Fibroblast of skin of back (primary cell): ENCODE data around the gene ERVK3-1.
"Not testable (repeated sequence)": the region's sequence is repeated elsewhere in the genome, so short reads cannot be mapped to it uniquely, and the experiment has no call there.

ENCODE experiments used
- DNase-seq: peaks from one replicate; pipeline ENCODE4 v3.0.0-alpha.2; 2013

ERVK3-1 gene

DNA sequence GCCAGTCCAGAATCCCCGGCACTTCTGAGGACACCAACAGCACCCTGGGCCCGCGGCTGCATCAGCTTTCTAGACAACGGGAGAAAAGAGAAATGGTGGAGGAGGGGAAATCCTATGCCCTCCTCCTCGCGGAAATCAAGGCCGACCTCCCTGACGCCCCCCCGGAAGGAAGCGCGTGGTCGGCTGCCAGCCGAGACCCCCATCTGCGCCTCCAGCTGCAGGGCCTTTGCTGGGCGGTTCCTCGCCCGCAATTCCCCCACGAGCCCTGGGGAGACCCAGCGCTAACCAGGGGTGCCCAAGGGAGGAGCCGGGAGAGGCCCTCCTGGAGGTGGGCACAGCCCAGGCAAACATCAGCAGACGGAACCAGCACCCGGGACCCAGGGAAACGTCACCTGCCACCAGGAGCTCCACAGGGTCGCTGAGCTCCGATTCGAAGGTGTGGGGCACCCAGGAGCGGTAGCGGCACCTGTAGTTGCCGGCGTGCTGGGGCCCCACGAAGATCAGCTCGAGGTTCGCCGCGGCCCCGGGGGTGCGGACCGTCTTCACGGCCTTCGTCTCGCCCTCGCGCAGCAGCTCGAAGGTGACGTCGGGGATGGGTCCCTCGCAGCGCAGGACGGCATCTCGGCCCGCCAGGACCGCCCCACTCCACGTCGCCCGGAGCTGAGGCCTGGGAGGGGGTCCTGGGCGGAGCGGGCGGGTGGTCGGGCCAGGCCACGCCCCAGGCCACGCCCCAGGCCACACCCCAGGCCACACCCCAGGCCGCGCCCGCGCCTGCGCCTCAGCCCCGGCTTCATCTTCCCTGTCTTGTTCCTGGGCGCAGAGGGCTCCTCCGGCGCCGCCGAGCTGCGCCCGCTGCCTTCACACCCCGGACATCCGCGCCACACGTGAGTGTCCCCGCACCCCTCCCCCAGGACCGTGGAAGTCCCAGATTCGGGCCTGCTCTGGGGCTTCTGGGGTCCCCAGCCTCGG lies 42.1 kb downstream of the ERVK3-1 start:
- peak; percentile 75 for DNase-seq

GRCh38 chr19:58348080-58348479 lies 42.9 kb downstream of the ERVK3-1 start:
- DNase-seq: not testable (repeated sequence)

DNA sequence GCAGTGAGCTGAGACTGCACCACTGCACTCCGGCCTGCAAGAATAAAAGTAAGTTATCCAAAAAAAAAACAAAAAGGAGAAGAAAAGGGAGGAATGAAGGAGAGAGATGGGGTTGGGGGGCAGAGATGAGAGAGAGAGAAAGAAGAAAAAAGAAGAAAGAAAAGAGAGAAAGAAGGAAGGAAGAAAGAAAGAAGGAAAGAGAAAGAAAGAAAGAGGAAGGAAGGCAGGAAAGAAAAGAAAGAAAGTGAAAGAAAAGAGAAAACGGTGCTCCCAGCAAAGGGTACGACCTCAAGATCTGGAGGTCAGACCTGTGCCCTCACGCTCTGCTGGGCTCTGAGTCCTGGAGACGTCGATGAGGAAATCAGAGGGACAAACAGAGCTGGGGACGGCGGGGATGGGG lies 44.4 kb downstream of the ERVK3-1 start:
- no peak for DNase-seq

DNA sequence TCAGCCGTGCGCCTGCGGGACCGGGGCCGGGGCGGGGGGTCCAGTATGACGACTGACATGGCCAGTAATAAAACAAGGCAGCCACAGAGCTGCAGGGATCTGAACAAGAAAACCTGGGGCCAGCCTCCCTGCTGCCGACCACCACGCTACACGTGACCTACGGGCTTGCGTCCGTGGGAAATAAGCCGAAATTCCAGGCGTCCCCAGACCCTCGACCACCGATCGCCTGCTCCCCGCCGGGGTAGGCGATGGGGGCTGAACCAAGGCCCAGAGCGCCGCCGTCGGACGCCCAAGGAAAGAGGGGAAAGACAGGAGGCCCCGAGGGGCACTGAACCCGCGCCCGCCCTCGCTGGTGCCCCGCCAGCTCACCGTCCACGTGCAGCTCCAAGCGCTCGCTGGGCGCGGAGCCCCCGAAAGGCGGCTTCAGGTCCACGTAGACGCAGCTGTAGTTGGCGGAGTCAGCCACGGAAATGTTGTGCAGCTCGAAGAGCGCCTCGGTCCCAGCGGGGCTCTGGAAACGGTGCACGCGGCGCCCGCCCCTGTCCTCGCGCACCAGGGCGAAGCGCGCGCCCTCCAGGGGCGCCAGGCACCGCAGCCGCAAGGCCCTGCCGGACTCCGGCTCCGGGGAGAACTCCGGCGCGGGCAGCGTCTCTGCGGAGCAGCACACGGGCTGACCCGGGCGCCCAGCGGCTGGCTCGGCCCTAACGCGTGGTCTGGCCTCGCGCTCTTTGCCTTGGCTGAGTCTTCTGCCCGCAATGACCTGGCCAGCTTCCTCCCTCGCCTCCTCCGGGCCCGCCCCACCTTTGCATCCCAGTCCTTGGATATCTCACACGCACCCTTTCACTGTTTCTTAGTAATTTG lies 45.1 kb downstream of the ERVK3-1 start:
- no peak for DNase-seq

GRCh38 chr19:58350871-58351557 lies 45.8 kb downstream of the ERVK3-1 start:
- no peak for DNase-seq

- no peak for DNase-seq
Observed at GRCh38 chr19:58351558-58351878, 46.3 kb downstream of the ERVK3-1 start.

- DNase-seq: no peak
Observed at GRCh38 chr19:58351990-58352755, 47.0 kb downstream of the ERVK3-1 start.

- DNase-seq: no peak
Observed at GRCh38 chr19:58352760-58353671, 47.8 kb downstream of the ERVK3-1 start, which contains the start of gene A1BG. A1BG (minus strand) TSS chr19:58353492; CDS start chr19:58353437, 55 bp downstream.

DNA sequence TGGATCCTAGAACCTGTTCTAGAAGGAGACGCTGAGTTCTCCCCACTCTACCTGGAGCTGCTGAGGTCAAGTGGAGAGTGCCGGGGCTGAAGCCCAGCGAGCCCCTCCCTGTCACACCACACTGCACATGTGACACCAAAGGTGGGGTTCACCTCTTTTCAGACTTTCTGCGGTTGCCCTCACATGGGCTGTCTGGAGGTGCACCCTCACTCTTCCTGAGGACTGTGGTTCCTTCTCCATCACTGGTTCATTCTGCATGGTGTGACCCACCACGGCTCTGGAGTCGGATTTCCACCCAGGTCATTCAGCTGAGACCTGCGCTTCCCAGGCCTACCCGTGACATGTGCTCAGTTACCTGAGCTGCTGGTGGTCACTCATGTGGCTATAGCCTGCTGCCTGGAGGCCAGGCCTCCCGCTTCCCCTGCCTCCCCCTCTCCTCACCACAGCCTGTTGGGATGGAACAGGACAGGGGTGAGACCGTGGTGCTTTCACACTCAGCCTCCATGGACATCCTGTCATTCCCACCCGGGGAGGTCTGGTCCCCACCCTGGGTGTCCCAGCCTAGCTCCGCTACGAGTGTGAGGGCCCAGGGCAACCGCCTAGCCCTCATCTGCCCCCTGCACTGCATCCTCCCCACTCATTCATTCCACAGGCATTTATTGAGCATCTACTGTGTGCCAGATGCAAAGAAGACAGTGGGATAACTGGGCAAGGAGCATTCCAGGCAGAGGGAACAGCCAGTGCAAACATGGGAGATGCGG lies 48.7 kb downstream of the ERVK3-1 start:
- DNase-seq: no peak

DNA sequence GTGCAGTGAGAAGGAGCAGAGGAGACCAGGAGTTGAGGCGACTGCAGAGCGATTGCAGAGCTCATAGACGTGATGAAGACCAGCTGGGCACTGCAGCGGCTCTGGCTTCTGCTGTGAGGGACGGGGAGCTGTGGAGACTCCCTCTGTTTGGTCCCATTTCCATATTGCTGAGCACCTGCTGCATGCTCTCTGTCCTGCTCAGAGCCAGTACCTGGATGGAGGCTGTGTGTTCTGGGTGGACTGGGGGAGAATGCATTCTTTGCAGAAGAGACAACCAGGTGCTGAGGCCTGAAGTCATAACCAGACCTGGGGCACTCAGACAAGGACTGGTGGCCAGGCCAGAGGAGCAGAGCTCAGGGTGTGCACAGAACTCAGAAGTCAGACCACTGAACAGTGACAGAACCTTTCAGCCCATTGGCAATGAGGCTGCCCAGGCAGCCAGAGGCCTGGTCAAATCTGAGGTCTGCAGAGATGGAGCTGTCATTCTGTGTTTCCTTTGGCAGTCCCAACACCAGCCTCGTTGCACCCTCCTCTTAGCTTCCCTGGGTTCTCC lies 49.4 kb downstream of the ERVK3-1 start:
- DNase-seq: no peak

- DNase-seq: no peak
Observed at GRCh38 chr19:58355215-58355796, 50.1 kb downstream of the ERVK3-1 start.

GRCh38 chr19:58355908-58356765 lies 51.0 kb downstream of the ERVK3-1 start:
- peak; percentile 27 for DNase-seq

DNA sequence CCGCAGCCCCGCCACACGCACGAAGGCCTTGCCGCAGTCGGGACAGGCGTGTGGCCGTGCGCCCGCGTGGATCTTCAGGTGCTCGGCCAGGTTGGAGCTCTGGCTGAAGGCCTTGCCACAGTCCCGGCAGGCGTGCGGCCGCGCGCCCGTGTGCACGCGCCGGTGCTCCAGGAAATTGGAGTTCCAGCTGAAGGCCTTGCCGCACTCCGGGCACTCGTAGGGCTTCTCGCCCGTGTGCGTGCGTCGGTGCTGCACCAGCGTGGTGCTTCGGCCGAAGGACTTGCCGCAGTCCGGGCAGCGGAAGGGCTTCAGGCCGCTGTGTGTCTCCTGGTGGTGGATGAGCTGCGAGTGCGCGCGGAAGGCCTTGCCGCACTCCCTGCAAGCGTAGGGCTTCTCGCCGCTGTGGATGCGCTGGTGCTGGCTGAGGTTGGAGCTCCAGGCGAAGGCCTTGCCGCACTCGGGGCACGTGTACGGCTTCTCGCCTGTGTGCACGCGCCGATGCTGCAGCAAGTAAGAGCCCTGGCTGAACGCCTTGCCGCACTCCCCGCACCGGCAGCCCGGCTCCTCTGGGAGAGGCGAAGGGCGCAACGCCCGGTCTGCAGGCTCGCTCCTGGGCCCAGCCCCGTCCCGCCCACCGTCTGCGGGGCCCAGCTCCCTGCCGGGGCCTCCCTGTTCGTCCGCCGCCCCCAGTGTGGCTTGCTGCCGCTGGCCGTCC lies 51.7 kb downstream of the ERVK3-1 start:
- DNase-seq: no peak

GRCh38 chr19:58357481-58358145 lies 52.4 kb downstream of the ERVK3-1 start:
- no peak for DNase-seq

DNA sequence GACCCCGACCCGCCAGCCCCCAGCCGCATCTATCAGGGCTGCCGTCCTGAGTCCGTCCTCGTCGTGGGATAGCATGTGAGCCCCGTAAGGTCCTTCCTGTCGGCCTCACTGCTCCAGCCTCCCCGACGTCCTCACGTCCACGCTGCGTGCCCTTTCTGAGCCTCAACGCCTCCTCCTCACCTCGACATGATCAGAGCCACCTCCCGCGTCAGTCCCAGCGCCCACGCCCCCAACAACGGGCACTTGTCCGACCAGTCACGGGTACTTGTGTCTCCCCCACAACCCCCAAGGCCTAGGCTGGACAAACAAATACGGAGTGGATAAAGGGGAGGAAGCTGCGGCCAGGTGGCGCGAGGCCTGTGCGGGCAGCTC lies 56.7 kb downstream of the ERVK3-1 start:
- DNase-seq: peak; percentile 56

DNA sequence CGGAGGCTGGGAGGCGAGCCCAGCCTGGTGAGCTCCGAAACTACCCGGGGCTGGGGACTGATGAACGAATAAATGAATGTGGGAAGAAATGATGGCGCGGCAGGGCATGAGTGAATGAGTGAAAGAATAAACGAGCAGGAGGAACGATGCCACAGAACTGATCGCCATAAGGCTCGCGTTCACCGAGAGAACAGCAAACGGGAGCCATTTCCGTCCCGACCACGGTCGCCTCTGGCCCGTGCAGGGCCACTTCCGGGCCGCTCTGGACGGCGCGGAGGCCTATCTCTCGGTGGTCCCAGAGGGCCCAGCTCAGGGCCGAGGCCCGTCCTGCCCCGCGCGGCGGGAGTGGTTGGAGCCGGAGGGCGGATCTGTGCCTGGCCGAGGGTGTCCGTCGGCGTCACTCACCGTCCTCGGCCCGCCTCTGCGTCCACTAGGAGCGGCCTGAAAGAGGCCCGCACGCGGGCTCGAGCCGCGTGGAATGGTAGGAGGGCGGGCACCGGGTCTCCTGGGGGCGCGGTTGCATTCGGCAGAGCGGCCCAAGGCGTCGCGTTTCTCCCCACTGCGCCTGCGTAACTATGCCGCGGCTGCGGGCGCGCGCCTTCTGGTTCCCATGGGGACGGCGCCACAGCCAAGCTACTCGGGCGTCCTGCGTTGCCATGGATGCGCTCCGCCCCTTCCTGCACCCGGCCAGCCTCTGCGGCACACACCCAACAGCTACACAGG lies 57.3 kb downstream of the ERVK3-1 start, which contains the start of gene ZNF497:
ZNF497 (minus strand) TSS at position 480 of the 723 bp plus-strand sequence. CDS start 5,116 bp downstream, outside the sequence.
- peak; percentile 95 for DNase-seq
